Neural progenitor cell (in vitro differentiated cells): ENCODE measurements around the gene METTL14. TPM values are rescaled to one million over a fixed set of nuclear protein-coding genes. Genes with fewer than 3 reads are reported as not detected.

Experiments used
- DNase-seq: peaks from one replicate; pipeline ENCODE4 v3.0.0-alpha.2; 2016; ENCODE audit warnings: low spot score
- H2AFZ ChIP-seq: fragments of 200-600 bp; sonication (generic); replicated peaks from 2 replicates; pipeline ENCODE4 v1.6.1; 2016; ENCODE audit warnings: antibody characterized with exemption
- H3F3A ChIP-seq: fragments of 200-600 bp; sonication (generic); 2 replicates; pipeline ENCODE4 v1.6.1; 2016; ENCODE audit warnings: antibody characterized with exemption, low read depth
- H3K27ac ChIP-seq: fragments of 200-600 bp; sonication (generic); 2 replicates; pipeline ENCODE4 v1.5.1; 2016; ENCODE audit warnings: mild to moderate bottlenecking
- H3K27me3 ChIP-seq: fragments of 200-600 bp; sonication (generic); 2 replicates; pipeline ENCODE4 v1.6.1; 2016; ENCODE audit warnings: mild to moderate bottlenecking, moderate library complexity
- H3K36me3 ChIP-seq: fragments of 200-600 bp; sonication (generic); 2 replicates; pipeline ENCODE4 v1.5.1; 2016
- H3K4me1 ChIP-seq: fragments of 200-600 bp; sonication (generic); 2 replicates; pipeline ENCODE4 v1.6.1; 2016; ENCODE audit warnings: mixed run types
- H3K4me2 ChIP-seq: fragments of 200-600 bp; sonication (generic); 2 replicates; pipeline ENCODE4 v1.6.1; 2016
- H3K4me3 ChIP-seq: fragments of 200-600 bp; sonication (generic); 2 replicates; pipeline ENCODE4 v1.5.1; 2016
- H3K79me2 ChIP-seq: fragments of 200-600 bp; sonication (generic); 2 replicates; pipeline ENCODE4 v1.6.1; 2016; ENCODE audit warnings: low read depth
- H3K9ac ChIP-seq: fragments of 200-600 bp; sonication (generic); 2 replicates; pipeline ENCODE4 v1.6.1; 2016
- H3K9me3 ChIP-seq: fragments of 200-600 bp; sonication (generic); 2 replicates; pipeline ENCODE4 v1.5.1; 2016; ENCODE audit warnings: low read depth
- H4K20me1 ChIP-seq: fragments of 200-600 bp; sonication (generic); 2 replicates; pipeline ENCODE4 v1.6.1; 2016; ENCODE audit warnings: low read depth
- H3K27ac Mint-ChIP-seq: 3 replicates; pipeline ENCODE4 v1.8.0; 2021; ENCODE audit warnings: mixed read lengths
- H3K27me3 Mint-ChIP-seq: 2 replicates; pipeline ENCODE4 v1.8.0; 2022; ENCODE audit warnings: low read depth, mild to moderate bottlenecking, inconsistent platforms, moderate library complexity, mixed read lengths; ENCODE audit not compliant: insufficient read depth
- H3K36me3 Mint-ChIP-seq: 3 replicates; pipeline ENCODE4 v1.8.0; 2021; ENCODE audit warnings: mixed read lengths
- H3K4me1 Mint-ChIP-seq: 3 replicates; pipeline ENCODE4 v1.8.0; 2021; ENCODE audit warnings: mixed read lengths
- H3K4me3 Mint-ChIP-seq: 3 replicates; pipeline ENCODE4 v1.8.0; 2021; ENCODE audit warnings: mild to moderate bottlenecking, moderate library complexity, mixed read lengths
- H3K9me3 Mint-ChIP-seq: 3 replicates; pipeline ENCODE4 v1.8.0; 2020; ENCODE audit warnings: mixed read lengths
- EZH2 ChIP-seq: fragments of 200-600 bp; sonication (generic); IDR thresholded peaks from 2 replicates; pipeline ENCODE4 v1.6.1; 2017; ENCODE audit warnings: antibody characterized with exemption, mild to moderate bottlenecking, moderate library complexity
- EZH2phosphoT487 ChIP-seq: fragments of 200-600 bp; sonication (generic); IDR thresholded peaks from 2 replicates; pipeline ENCODE4 v1.6.1; 2017; ENCODE audit warnings: antibody characterized with exemption
- total RNA-seq: library from RNA; depleted of rRNA; stranded (reverse); fragments of >200 nt; gene quantifications from 2 replicates; pipeline ENCODE4 v1.2.3, GENCODE V29; 2015; ENCODE audit warnings: low replicate concordance
- TF ChIP-seq, protein P1 (sequence below): fragments of 200-600 bp; sonication (generic); IDR thresholded peaks from 2 replicates; pipeline ENCODE4 v1.5.1; 2017; ENCODE audit warnings: antibody characterized with exemption, mild to moderate bottlenecking

METTL14 gene
- total RNA-seq, 1 donor from 2014 or later: 43.2 TPM

DNA sequence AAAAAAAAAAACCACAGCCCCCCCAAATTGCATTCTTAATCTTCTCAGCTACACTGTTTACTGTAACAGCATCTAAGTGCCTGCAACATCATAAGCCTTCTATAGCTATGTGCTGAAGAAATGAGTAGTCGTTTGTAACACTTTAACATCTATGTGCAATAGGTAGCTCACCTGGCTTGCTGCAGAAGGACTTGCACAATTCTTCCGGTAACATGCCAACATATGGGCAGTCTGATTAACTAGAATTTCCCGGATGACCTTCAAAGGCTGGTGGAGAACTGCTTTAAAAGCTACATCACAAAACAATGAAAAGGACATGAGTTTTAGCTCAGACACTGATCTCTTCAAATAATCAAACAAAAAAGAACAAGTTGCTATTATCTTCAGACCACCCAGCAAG, 52.9 kb downstream of the METTL14 start:
- H3K4me3 ChIP-seq: no peak overlapping the region
- Mint-ChIP-seq H3K9me3 (no peaks in the 10 kb centered on the region), H3K27me3 (no peaks in the 10 kb centered on the region), H3K4me1 (no peaks in the 10 kb centered on the region), H3K4me3 (no peak overlapping the region), H3K36me3 (no peaks in the 10 kb centered on the region), H3K27ac (no peak overlapping the region)
- H3K27ac ChIP-seq: no peak overlapping the region
- H3K9ac ChIP-seq: no peak overlapping the region
- H3K4me2 ChIP-seq: no peak overlapping the region
- no peaks in the 10 kb centered on the region for H3K4me1 ChIP-seq
- H3K27me3 ChIP-seq: no peaks in the 10 kb centered on the region
- no peaks in the 10 kb centered on the region for H3F3A ChIP-seq
- H3K79me2 ChIP-seq: no peaks in the 10 kb centered on the region
- TF ChIP-seq EZH2phosphoT487 (no peak), EZH2 (no peak)
- TF ChIP-seq, protein P1, sequence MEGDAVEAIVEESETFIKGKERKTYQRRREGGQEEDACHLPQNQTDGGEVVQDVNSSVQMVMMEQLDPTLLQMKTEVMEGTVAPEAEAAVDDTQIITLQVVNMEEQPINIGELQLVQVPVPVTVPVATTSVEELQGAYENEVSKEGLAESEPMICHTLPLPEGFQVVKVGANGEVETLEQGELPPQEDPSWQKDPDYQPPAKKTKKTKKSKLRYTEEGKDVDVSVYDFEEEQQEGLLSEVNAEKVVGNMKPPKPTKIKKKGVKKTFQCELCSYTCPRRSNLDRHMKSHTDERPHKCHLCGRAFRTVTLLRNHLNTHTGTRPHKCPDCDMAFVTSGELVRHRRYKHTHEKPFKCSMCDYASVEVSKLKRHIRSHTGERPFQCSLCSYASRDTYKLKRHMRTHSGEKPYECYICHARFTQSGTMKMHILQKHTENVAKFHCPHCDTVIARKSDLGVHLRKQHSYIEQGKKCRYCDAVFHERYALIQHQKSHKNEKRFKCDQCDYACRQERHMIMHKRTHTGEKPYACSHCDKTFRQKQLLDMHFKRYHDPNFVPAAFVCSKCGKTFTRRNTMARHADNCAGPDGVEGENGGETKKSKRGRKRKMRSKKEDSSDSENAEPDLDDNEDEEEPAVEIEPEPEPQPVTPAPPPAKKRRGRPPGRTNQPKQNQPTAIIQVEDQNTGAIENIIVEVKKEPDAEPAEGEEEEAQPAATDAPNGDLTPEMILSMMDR: no peak
- no peaks in the 10 kb centered on the region for H4K20me1 ChIP-seq
- no peak for DNase-seq
- no peaks in the 10 kb centered on the region for H3K9me3 ChIP-seq
- no peak overlapping the region for H2AFZ ChIP-seq
- H3K36me3 ChIP-seq: no peaks in the 10 kb centered on the region

DNA sequence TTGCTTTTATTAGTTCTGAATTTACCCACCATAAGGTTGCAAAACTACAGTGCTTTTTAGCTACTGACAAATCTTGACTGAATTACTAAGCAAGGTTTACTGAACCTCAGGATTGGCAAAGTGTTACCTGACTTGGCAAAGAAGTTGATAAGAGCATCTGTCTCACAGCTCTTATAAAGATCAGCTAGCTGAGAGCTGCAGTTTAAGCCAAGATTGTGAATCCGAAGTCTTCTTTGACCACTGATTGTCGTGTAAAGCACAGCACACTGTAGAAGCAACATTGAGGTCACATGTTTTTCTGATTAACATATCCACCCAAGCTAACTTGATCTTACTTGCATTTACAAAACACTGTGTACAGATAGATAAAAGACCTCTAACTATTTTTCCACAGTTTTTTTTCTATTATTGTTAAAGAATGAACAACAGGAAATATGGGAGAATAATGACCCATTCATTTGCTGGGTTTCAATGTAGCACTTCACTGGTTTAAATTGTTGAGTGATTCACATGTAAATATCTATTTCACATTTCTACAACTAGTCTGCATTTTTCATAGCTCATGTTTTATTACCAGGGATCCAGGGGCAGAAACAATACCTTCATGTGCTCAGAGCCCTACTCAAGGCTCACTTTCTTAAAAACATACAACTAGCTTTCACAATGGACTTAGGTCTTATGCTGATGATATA, 54.0 kb downstream of the METTL14 start:
- Mint-ChIP-seq H3K27ac (no peak overlapping the region), H3K4me3 (no peak overlapping the region), H3K9me3 (no peaks in the 10 kb centered on the region), H3K27me3 (no peaks in the 10 kb centered on the region), H3K36me3 (no peaks in the 10 kb centered on the region), H3K4me1 (no peaks in the 10 kb centered on the region)
- H3K27ac ChIP-seq: no peak overlapping the region
- no peaks in the 10 kb centered on the region for H3K4me1 ChIP-seq
- H3K27me3 ChIP-seq: no peaks in the 10 kb centered on the region
- DNase-seq: no peak
- H2AFZ ChIP-seq: no peak overlapping the region
- H3K4me3 ChIP-seq: no peak overlapping the region
- no peaks in the 10 kb centered on the region for H4K20me1 ChIP-seq
- H3K4me2 ChIP-seq: no peak overlapping the region
- H3K9me3 ChIP-seq: no peaks in the 10 kb centered on the region
- no peaks in the 10 kb centered on the region for H3K36me3 ChIP-seq
- no peak overlapping the region for H3K9ac ChIP-seq
- H3F3A ChIP-seq: no peaks in the 10 kb centered on the region
- TF ChIP-seq EZH2 (no peak), EZH2phosphoT487 (no peak)
- TF ChIP-seq, protein P1: no peak
- H3K79me2 ChIP-seq: no peaks in the 10 kb centered on the region

DNA sequence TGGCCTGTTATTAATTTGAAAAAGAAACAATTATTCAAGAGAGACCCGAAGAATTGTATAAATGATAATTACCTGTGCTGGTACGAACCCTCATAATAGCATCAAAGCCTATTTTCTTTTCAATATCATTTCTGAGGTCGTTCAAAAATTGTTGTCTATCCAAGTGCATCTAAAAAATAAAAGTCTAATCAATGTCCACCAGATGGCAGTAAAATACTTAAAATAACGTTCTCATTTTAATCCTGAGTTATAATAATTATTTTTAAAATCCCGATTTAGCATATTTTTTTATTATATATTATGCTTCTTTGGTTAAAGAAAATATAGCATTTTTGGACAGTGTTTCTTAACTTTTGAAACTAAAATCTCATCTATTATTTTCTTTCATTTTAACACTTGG, 55.7 kb downstream of the METTL14 start:
- Histone ChIP-seq H3K27me3 (no peaks in the 10 kb centered on the region), H3K9ac (no peak overlapping the region), H3K4me2 (no peak overlapping the region), H3F3A (no peaks in the 10 kb centered on the region), H3K4me3 (no peak overlapping the region), H2AFZ (no peak overlapping the region), H3K36me3 (no peaks in the 10 kb centered on the region), H3K79me2 (no peaks in the 10 kb centered on the region), H3K4me1 (no peaks in the 10 kb centered on the region), H4K20me1 (no peaks in the 10 kb centered on the region), H3K27ac (no peak overlapping the region), H3K9me3 (no peaks in the 10 kb centered on the region)
- peak; percentile 42 for DNase-seq
- H3K27ac Mint-ChIP-seq: no peak overlapping the region
- no peaks in the 10 kb centered on the region for H3K4me1 Mint-ChIP-seq
- peaks cover 1% of the 10 kb centered on the region for H3K27me3 Mint-ChIP-seq
- H3K36me3 Mint-ChIP-seq: no peaks in the 10 kb centered on the region
- no peak overlapping the region for H3K4me3 Mint-ChIP-seq
- H3K9me3 Mint-ChIP-seq: no peaks in the 10 kb centered on the region
- no peak for TF ChIP-seq EZH2
- TF ChIP-seq, protein P1: peak; percentile 59
